ENCODE measurements around the gene TSPEAR.

- TF ChIP-seq BHLHE40 (IDR thresholded peaks at IDR 0.05; ENCODE audit: borderline replicate concordance) (no peak), HDGF (IDR thresholded peaks at IDR 0.05; ENCODE audit: borderline replicate concordance) (no peak), ELF4 (IDR thresholded peaks at IDR 0.05) (no peak)
These were observed 232.6 kb downstream of the TSPEAR start for GRCh38 chr21:44478801-44479167.

All from HEK293T (cell line).